ENCODE data around the gene TMEM131.
A peak's percentile ranks its signal among the peaks of the same experiment; 100 is the strongest.

TMEM131 gene

DNA sequence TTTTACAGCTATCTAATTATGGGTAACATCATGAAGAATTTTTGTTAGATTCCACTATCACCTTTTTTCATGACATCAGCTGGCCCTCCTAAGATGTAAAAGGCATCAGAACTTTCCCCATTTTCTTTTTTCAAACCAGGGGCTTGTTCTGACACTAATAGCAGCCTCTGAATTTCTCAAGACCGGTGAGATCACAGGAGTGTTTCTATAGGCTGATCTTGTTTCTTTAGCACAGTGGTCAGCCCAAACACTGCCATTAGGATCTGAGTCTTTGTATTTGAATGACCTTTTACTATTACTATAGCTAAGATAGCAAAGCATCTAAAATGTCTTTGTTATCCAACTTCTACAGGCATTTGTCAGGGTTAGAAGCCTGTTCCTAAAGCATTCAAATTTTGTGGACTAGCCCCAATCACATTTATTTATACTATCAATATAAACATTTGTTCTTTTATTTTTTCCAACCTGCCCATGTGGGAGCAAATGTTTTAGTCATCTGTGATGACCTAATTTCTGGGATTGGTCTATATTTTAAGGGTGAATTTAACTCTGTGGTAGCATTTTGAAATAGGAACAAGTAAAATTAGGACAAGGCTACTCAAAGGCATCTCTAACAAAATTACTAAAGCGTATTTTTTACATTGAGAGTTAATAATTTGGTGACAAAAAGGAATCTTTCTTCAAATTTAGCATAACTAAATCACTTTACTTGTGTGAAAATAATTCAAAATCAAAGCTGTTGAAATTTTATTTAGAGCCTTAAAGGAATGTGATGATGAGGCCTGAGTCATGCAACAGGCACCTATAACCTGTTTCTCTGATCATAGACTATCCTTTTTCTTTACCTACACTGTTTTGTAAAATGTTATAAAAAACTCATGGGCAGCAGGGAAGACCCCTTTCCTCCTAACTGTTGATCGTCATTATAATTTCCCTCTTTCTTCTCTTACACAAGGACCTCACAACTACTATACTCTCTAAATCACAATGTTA lies 243.1 kb downstream of the TMEM131 start:
- no peak for TF ChIP-seq POLR2A (IDR thresholded peaks at IDR 0.05; ENCODE audit: low read depth, low read length)
- DNase-seq (ENCODE audit: insufficient read length, low spot score) (no peak), FAIRE-seq (no peak)

DNA sequence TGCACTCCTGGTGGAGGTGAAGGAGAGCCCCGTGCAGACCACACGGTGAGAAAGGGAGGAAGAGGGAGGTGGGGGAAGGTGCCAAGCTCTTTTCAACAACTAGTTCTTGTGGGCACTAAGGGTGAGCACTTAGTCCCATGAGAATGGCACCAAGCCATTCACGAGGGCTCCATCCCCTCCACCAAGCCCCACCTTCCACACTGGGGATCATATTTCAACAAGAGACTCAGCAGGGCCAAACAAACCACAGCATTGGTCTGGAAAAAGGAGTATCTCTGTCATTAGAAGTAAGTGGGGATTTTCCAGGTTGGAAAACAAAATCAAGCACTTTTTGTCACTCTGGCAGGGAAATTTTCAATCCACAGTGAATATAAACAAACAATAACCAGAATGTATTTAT lies 244.0 kb downstream of the TMEM131 start:
- peak; percentile 41 for FAIRE-seq
- TF ChIP-seq POLR2A (IDR thresholded peaks at IDR 0.05; ENCODE audit: low read depth, low read length): no peak
- DNase-seq (ENCODE audit: insufficient read length, low spot score): no peak

DNA sequence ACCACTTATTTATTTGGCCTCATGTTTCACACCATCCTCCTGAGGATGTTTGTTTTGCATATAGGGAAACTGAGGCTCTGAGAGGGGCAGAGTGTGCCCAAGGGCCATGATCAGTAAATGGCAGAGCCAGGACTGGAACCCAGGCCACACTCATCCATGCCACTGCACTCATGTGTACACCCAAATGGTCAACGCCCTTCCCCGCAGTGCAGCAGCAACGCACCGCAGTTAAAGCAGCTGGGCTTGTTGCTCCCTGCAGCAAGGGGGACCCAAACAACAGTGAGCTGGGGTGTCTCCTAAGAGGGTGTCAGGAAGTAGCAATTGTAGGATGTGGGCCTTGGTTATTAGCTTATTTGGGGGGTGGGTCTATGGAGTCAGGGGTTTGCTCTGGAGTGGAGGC lies 245.7 kb downstream of the TMEM131 start:
- DNase-seq (ENCODE audit: insufficient read length, low spot score) (no peak), FAIRE-seq (no peak)
- no peak for TF ChIP-seq POLR2A (IDR thresholded peaks at IDR 0.05; ENCODE audit: low read depth, low read length)

DNA sequence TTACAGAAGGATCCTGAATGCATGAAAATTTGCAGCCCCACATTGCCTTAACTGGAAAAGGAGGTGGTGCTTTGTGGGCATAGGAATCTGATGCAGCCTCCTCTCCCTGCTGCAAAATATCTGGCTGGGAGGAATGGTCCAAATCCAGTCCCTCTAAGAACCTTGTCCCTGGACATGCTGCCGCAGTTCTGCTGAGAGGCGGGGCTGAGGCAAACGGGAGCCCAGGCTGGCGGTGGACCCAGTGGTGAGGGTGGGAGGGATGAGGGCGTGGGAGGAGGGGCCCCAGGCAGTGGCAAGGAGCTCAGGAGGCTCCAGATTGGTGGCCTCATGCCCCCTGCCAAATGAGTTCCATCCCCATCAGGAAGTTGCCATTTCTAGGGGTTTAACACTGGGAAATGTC lies 246.2 kb downstream of the TMEM131 start:
- TF ChIP-seq POLR2A (IDR thresholded peaks at IDR 0.05; ENCODE audit: low read depth, low read length): no peak
- FAIRE-seq (no peak), DNase-seq (ENCODE audit: insufficient read length, low spot score) (no peak)

DNA sequence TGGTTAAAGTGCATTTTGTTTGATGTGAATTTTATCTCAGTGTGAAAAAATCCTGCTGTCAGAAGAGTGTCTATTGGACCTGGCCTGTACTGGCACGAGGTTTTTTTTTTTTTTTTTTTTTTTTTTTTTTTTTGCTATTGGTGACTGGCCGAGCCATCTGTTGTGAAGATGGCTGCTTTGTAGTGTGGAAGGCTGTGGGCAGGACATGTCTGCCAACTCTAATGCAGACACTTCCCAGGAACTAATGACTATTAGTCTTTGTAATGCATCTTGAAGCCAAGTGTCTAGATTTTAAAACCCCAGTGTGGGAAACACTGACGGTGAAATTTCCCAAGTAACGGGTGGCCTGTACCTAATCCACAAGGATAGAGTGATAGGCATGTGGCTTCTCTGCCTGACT lies 248.0 kb downstream of the TMEM131 start:
- DNase-seq (ENCODE audit: insufficient read length, low spot score) (no peak), FAIRE-seq (no peak)
- TF ChIP-seq POLR2A (IDR thresholded peaks at IDR 0.05; ENCODE audit: low read depth, low read length): no peak

DNA sequence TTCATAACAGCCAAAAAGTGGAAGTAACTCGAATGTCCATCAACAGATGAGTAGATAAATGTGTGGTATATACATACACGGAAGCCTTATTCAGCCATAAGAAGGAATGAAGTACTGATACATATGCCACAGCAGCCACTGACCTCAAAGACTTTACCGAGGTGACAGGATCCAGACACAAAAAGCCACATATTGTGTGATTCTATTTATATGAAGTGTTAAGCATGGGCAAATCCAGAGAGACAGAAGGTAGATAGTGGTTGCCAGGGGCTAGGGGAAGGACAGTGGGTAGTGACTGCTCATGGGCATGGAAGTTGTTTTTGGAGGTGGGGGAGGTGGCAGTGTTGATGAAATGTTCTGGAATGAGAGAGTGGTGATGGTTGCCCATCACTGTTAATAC lies 248.5 kb downstream of the TMEM131 start:
- no peak for TF ChIP-seq POLR2A (IDR thresholded peaks at IDR 0.05; ENCODE audit: low read depth, low read length)
- DNase-seq (ENCODE audit: insufficient read length, low spot score) (no peak), FAIRE-seq (no peak)

DNA sequence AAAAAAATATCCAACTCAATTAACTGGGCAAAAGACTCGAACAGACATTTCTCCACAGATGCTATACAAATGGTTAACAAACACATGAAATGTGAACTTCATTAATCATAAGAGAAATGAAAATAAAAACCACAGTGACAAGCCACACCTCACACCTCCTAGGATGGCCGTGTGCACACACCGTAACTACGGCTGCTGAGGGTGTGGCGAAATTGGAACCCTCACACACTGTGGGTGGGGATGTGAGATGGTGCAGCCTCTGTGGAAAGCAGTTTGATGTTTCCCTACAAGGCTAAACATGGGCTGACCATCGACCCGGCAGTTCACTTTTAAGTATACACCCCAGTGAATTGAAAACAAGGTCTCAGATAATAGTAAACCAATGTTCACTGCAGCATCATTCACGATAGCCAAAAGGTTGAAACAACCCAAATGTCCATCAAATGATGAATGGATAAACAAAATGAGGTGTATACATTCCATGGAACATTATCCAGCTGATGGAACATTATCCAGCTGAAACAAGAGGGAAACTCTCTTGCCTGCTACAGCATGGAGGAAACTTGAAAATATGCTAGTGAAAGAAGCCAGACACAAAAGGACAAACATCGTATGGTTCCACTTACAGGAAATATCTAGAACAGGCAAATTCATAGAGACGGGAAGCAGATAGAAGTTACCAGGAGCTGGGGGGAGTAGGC lies 250.1 kb downstream of the TMEM131 start:
- FAIRE-seq: no peak
- no peak for TF ChIP-seq POLR2A (IDR thresholded peaks at IDR 0.05; ENCODE audit: low read depth, low read length)

DNA sequence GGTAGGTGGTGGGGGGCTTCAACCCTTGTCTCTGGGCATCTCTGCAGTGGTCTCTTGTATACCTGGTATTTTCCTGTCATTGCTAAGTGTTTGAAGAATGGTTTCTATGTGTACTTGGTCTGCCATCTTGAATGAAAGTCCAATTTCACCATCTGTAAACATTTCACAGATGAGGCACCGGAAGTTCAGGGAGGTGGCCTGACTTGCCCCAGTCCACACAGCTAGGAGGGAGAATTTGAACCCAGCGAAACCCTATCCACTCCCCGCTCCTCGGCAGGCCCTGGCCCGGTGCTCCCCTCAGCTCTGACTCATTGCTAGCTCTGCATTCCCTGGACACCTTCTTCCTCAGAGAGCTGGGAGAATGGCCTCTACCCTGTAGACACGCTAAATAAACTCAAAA lies 251.8 kb downstream of the TMEM131 start:
- no peak for TF ChIP-seq POLR2A (IDR thresholded peaks at IDR 0.05; ENCODE audit: low read depth, low read length)
- no peak for FAIRE-seq

More for the DNA sequence above, 250.1 kb downstream of the TMEM131 start:
- no peak for DNase-seq (ENCODE audit: insufficient read length, low spot score)

DNA sequence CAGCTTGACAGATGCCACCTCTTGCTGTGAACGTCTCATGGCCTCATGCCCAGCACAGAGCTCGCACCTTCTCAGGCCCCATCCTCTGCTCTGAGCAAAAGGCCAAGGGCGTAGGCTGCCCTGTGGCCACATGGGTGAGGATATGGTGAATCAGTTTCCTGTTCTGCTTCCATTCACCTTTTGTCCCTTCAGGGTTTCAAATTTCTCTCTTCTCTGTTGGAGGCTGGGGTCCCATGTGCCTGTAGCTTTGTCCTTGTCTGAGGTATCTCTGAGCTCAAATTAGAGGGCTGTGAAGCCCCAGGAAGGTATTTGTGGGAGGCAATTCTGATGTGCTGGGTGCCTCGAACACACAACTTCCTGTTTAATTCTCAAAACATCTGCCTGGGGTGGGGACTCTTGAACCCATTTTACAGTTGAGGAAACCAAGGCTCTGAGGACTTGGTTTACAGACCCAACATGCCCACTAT lies 253.3 kb downstream of the TMEM131 start:
- TF ChIP-seq POLR2A (IDR thresholded peaks at IDR 0.05; ENCODE audit: low read depth, low read length): no peak
- DNase-seq (ENCODE audit: insufficient read length, low spot score): peak; percentile 36
- FAIRE-seq: no peak

More for the DNA sequence above, 251.8 kb downstream of the TMEM131 start:
- no peak for DNase-seq (ENCODE audit: insufficient read length, low spot score)

DNA sequence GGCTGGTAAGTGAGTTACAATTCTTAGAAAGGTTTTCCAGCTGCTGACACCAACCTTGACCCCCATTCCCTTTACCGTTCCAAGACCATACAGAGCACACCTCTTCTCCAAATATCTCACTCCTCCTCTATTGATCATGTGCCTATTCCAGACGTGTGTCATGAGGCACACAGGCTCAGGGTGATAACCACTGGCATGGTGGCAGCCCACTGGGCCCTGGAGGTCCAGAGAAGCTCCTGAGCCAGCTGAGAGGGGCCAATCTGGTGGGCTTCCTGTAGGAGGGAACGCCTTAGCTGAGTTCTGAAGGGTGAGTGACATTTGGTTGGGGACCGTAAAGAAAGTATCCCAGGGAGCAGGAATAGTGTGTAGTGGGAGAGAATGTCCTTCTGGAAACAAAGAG lies 254.1 kb downstream of the TMEM131 start:
- DNase-seq (ENCODE audit: insufficient read length, low spot score) (no peak), FAIRE-seq (no peak)
- TF ChIP-seq POLR2A (IDR thresholded peaks at IDR 0.05; ENCODE audit: low read depth, low read length): no peak

DNA sequence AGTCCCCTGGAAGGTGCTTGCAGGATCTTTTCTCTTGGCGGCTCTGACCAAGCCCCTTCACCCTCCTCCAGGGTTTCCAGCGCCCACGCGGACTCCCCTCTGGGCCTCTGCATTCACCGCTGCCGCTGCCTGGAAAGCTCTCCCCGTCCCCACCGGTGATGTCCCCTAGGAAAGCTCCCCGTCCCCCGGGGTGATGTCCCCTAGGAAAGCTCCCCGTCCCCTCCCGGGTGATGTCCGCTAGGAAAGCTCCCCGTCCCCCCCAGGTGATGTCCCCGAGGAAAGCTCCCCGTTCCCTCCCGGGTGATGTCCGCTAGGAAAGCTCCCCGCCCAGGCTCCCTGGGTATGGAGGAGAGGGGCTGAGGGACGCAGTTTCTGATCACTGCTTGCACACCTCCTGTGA lies 254.5 kb downstream of the TMEM131 start:
- DNase-seq (ENCODE audit: insufficient read length, low spot score) (no peak), FAIRE-seq (no peak)
- no peak for TF ChIP-seq POLR2A (IDR thresholded peaks at IDR 0.05; ENCODE audit: low read depth, low read length)

DNA sequence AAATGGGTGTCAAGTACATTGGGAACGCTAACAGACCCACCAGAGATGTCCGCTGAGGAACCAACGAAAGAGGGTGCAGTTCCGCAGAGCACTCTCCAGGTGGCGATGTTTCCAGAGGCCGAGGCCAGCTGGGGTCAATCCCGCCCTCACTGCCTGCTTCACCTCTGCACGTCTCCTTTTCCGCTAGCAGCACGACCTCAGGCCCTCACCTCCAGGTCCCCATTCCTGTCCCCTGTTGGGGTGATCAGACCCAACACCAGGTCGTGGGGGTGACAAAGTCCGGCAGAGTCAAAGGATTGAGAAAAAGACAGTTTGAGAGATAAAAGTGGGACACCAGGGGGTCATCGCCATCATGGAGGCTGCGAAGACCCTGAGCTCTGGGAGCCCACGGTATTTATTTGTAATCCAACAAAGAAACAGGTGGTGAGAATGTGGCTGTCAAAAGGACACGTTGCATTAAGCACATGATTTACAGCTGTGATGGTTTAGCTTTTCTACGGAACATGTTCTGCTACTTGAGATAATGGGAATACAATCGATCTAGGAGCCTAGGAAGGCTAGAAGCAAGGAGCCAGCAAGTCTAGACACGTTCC lies 255.1 kb downstream of the TMEM131 start:
- FAIRE-seq (no peak), DNase-seq (ENCODE audit: insufficient read length, low spot score) (peak; percentile 74)
- TF ChIP-seq POLR2A (IDR thresholded peaks at IDR 0.05; ENCODE audit: low read depth, low read length): no peak

DNA sequence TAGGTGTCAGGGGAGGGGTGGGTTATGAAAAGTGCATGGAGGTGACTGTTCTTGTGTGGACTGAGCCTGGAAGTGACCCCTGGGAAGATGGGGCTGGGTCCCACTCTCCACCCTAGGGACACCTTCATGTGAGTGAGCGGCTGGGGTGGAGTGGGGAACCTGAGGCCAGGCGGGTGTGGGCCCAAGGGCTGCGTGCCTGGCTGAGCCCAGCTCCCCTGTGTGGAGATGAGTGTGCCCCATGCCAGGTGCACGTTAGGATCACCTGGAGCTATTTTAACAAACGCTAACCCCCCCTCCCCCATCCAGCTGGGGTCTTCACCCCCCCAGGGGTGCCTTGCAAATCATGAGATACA lies 255.9 kb downstream of the TMEM131 start:
- DNase-seq (ENCODE audit: insufficient read length, low spot score) (no peak), FAIRE-seq (no peak)
- no peak for TF ChIP-seq POLR2A (IDR thresholded peaks at IDR 0.05; ENCODE audit: low read depth, low read length)
